Suprapubic skin (tissue), 3 donors: ENCODE measurements around the gene MTFR1L.
"Not testable (repeated sequence)": the region's sequence is repeated elsewhere in the genome, so short reads cannot be mapped to it uniquely, and the experiment has no call there.

Experiments used
- EP300 ChIP-seq: sonication (generic); formaldehyde crosslinking; IDR thresholded peaks from one replicate; pipeline ENCODE4 v1.6.1; 2017; ENCODE audit warnings: antibody characterized with exemption
- TF ChIP-seq, protein P1 (sequence below), 2 donors: fragments of 200-600 bp in 1 of 2; fragments of 450-650 bp in 1 of 2; sonication (generic) in 1 of 2; IDR thresholded peaks; one replicate each; pipeline ENCODE4 v1.5.1; 2016 to 2019; ENCODE audit warnings: antibody characterized with exemption in 2 of 2, mild to moderate bottlenecking in 1 of 2, moderate library complexity in 1 of 2

DNA sequence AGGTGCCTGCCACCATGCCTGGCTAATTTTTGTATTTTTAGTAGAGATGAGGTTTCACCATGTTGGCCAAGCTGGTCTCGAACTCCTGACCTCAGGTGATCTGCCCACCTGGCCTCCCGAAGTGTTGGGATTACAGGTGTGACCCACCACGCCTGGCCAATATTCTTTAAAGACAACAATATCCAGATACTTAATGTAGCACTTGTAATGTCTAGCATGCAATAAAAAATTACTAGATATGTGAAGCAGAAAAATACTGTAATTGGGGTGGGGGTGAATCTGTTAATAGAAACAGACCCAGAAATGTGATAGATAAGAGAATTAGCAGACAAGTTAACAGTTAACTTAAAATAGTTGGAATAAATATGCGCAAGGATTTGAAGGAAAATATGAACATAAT, 20.1 kb downstream of the MTFR1L start:
- TF ChIP-seq, protein P1, sequence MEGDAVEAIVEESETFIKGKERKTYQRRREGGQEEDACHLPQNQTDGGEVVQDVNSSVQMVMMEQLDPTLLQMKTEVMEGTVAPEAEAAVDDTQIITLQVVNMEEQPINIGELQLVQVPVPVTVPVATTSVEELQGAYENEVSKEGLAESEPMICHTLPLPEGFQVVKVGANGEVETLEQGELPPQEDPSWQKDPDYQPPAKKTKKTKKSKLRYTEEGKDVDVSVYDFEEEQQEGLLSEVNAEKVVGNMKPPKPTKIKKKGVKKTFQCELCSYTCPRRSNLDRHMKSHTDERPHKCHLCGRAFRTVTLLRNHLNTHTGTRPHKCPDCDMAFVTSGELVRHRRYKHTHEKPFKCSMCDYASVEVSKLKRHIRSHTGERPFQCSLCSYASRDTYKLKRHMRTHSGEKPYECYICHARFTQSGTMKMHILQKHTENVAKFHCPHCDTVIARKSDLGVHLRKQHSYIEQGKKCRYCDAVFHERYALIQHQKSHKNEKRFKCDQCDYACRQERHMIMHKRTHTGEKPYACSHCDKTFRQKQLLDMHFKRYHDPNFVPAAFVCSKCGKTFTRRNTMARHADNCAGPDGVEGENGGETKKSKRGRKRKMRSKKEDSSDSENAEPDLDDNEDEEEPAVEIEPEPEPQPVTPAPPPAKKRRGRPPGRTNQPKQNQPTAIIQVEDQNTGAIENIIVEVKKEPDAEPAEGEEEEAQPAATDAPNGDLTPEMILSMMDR (IDR thresholded peaks at IDR 0.05) = not testable (repeated sequence)
- not testable (repeated sequence) for TF ChIP-seq EP300
